HG02885 (cell line): ENCODE data around the gene OXER1.

ENCODE experiments used
- ATAC-seq: cut with Tn5 transposase; IDR thresholded peaks from one replicate; pipeline ENCODE4 v1.9.1; 2021; ENCODE audit warnings: mild to moderate bottlenecking; ENCODE audit not compliant: unreplicated experiment, poor library complexity

Gene OXER1

GRCh38 chr2:42764096-42764495, at the start of gene OXER1:
TSS of gene OXER1 (minus strand) at chr2:42764135. CDS start at chr2:42764062, 73 bp downstream.
- ATAC-seq = no peak

GRCh38 chr2:42812899-42813479, 49.1 kb upstream of the OXER1 start:
- no peak for ATAC-seq

- peak; percentile 21 for ATAC-seq
Observed at GRCh38 chr2:42810971-42811811, 47.3 kb upstream of the OXER1 start.

- peak; percentile 78 for ATAC-seq
Observed at GRCh38 chr2:42810121-42810970, 46.4 kb upstream of the OXER1 start.

GRCh38 chr2:42809819-42810120, 45.8 kb upstream of the OXER1 start:
- peak; percentile 65 for ATAC-seq

- ATAC-seq = no peak
Observed at GRCh38 chr2:42809131-42809818, 45.3 kb upstream of the OXER1 start.

GRCh38 chr2:42808301-42808700, 44.4 kb upstream of the OXER1 start:
- ATAC-seq = no peak

- ATAC-seq = no peak
Observed at GRCh38 chr2:42806786-42807185, 42.9 kb upstream of the OXER1 start.

- ATAC-seq = no peak
Observed at GRCh38 chr2:42804891-42805290, 41.0 kb upstream of the OXER1 start.

GRCh38 chr2:42804338-42804737, 40.4 kb upstream of the OXER1 start:
- no peak for ATAC-seq

GRCh38 chr2:42802150-42802549, 38.2 kb upstream of the OXER1 start:
- no peak for ATAC-seq

- ATAC-seq = no peak
Observed at GRCh38 chr2:42801381-42801780, 37.4 kb upstream of the OXER1 start.

- ATAC-seq = no peak
Observed at GRCh38 chr2:42800981-42801380, 37.0 kb upstream of the OXER1 start.

- ATAC-seq = no peak
Observed at GRCh38 chr2:42800461-42800962, 36.6 kb upstream of the OXER1 start.

GRCh38 chr2:42799881-42800280, 35.9 kb upstream of the OXER1 start:
- ATAC-seq = no peak

- no peak for ATAC-seq
Observed at GRCh38 chr2:42797281-42797680, 33.3 kb upstream of the OXER1 start.

- peak; percentile 60 for ATAC-seq
Observed at GRCh38 chr2:42796427-42797248, 32.7 kb upstream of the OXER1 start.

- peak; percentile 43 for ATAC-seq
Observed at GRCh38 chr2:42795841-42796301, 31.9 kb upstream of the OXER1 start.

- ATAC-seq = no peak
Observed at GRCh38 chr2:42795275-42795674, 31.3 kb upstream of the OXER1 start.
